ENCODE measurements around the gene DIAPH1.
A peak's percentile ranks its signal among the peaks of the same experiment; 100 is the strongest.

The DIAPH1 gene

GRCh38 chr5:141560151-141560550 lies 58.6 kb downstream of the DIAPH1 start:
- no peak for DNase-seq

GRCh38 chr5:141559461-141559860 lies 59.3 kb downstream of the DIAPH1 start:
- no peak for DNase-seq

GRCh38 chr5:141558150-141558549 lies 60.6 kb downstream of the DIAPH1 start:
- no peak for DNase-seq

- DNase-seq, result no peak
These were observed 61.1 kb downstream of the DIAPH1 start for GRCh38 chr5:141557681-141558136.

- DNase-seq, result no peak
These were observed 70.9 kb downstream of the DIAPH1 start for GRCh38 chr5:141547921-141548320.

- DNase-seq, result no peak
These were observed 71.3 kb downstream of the DIAPH1 start for GRCh38 chr5:141547488-141547887.

- DNase-seq, result no peak
These were observed 75.7 kb downstream of the DIAPH1 start for GRCh38 chr5:141543053-141543452.

- DNase-seq, result no peak
These were observed 84.1 kb downstream of the DIAPH1 start for GRCh38 chr5:141534492-141535213.

- no peak for DNase-seq
These were observed 84.9 kb downstream of the DIAPH1 start for GRCh38 chr5:141533897-141534296.

- DNase-seq, result no peak
These were observed 86.1 kb downstream of the DIAPH1 start for GRCh38 chr5:141532726-141533125.

GRCh38 chr5:141529873-141530272 lies 88.9 kb downstream of the DIAPH1 start:
- DNase-seq, result no peak

GRCh38 chr5:141529002-141529401 lies 89.8 kb downstream of the DIAPH1 start:
- DNase-seq, result no peak

- no peak for DNase-seq
These were observed 90.4 kb downstream of the DIAPH1 start for GRCh38 chr5:141528291-141528984.

- DNase-seq, result no peak
These were observed 91.4 kb downstream of the DIAPH1 start for GRCh38 chr5:141527426-141527825.

- DNase-seq, result no peak
These were observed 93.1 kb downstream of the DIAPH1 start for GRCh38 chr5:141525653-141526052.

GRCh38 chr5:141524604-141525597 lies 93.9 kb downstream of the DIAPH1 start:
- DNase-seq, result peak; percentile 15

- no peak for DNase-seq
These were observed 94.8 kb downstream of the DIAPH1 start for GRCh38 chr5:141523991-141524390.

- no peak for DNase-seq
These were observed 96.5 kb downstream of the DIAPH1 start for GRCh38 chr5:141522301-141522700.

GRCh38 chr5:141521244-141521781 lies 97.5 kb downstream of the DIAPH1 start:
- no peak for DNase-seq

GRCh38 chr5:141519605-141520565 lies 98.9 kb downstream of the DIAPH1 start:
- no peak for DNase-seq

GRCh38 chr5:141518618-141519015 lies 100.2 kb downstream of the DIAPH1 start:
- no peak for DNase-seq

All from activated gamma-delta T cell (primary cell).